ENCODE results near the gene FGF12.

Gene FGF12

GRCh38 chr3:192168202-192168601 is 559.1 kb downstream of the FGF12 start:
- H3K27ac ChIP-seq (ENCODE audit: low read depth, low read length), result no peak overlapping the region
- no peak overlapping the region for H3K4me2 ChIP-seq (ENCODE audit: low read depth, low read length, poor library complexity, severe bottlenecking)
- TF ChIP-seq CTCF (IDR thresholded peaks at IDR 0.05; ENCODE audit: insufficient read depth, low read length, poor library complexity, severe bottlenecking) (no peak), EZH2phosphoT487 (conservative IDR thresholded peaks at IDR 0.05; ENCODE audit: low read length) (no peak)
- H2AFZ ChIP-seq (ENCODE audit: low read depth, low read length, severe bottlenecking), result no peak overlapping the region
- H3K36me3 ChIP-seq (ENCODE audit: low read length), result no peaks in the 10 kb centered on the region
- no peaks in the 10 kb centered on the region for H4K20me1 ChIP-seq (ENCODE audit: low read depth, low read length)
- no peaks in the 10 kb centered on the region for H3F3A ChIP-seq (ENCODE audit: insufficient read depth)
- H3K9ac ChIP-seq (ENCODE audit: low read length), result no peak overlapping the region
- H3K9me2 ChIP-seq (replicated peaks; ENCODE audit: insufficient read depth, low read length), result no peaks in the 10 kb centered on the region
- H3K27me3 ChIP-seq (ENCODE audit: low read length), result no peaks in the 10 kb centered on the region
- no peak overlapping the region for H3K4me3 ChIP-seq (ENCODE audit: insufficient read depth, low read length, poor library complexity, severe bottlenecking)
- H3K9me3 ChIP-seq (ENCODE audit: insufficient read depth, low read length), result no peaks in the 10 kb centered on the region
- H3K79me2 ChIP-seq (ENCODE audit: insufficient read depth, low read length), result no peaks in the 10 kb centered on the region

GRCh38 chr3:192165552-192165951 is 561.8 kb downstream of the FGF12 start:
- no peaks in the 10 kb centered on the region for H3K27me3 ChIP-seq (ENCODE audit: low read length)
- no peak overlapping the region for H3K27ac ChIP-seq (ENCODE audit: low read depth, low read length)
- no peak overlapping the region for H2AFZ ChIP-seq (ENCODE audit: low read depth, low read length, severe bottlenecking)
- TF ChIP-seq CTCF (IDR thresholded peaks at IDR 0.05; ENCODE audit: insufficient read depth, low read length, poor library complexity, severe bottlenecking), result no peak
- no peak for TF ChIP-seq EZH2phosphoT487 (conservative IDR thresholded peaks at IDR 0.05; ENCODE audit: low read length)
- no peaks in the 10 kb centered on the region for H3K79me2 ChIP-seq (ENCODE audit: insufficient read depth, low read length)
- H3K36me3 ChIP-seq (ENCODE audit: low read length), result no peaks in the 10 kb centered on the region
- H3K4me2 ChIP-seq (ENCODE audit: low read depth, low read length, poor library complexity, severe bottlenecking), result no peak overlapping the region
- H4K20me1 ChIP-seq (ENCODE audit: low read depth, low read length), result no peaks in the 10 kb centered on the region
- no peaks in the 10 kb centered on the region for H3K9me3 ChIP-seq (ENCODE audit: insufficient read depth, low read length)
- no peaks in the 10 kb centered on the region for H3K9me2 ChIP-seq (replicated peaks; ENCODE audit: insufficient read depth, low read length)
- H3K9ac ChIP-seq (ENCODE audit: low read length), result no peak overlapping the region
- H3K4me3 ChIP-seq (ENCODE audit: insufficient read depth, low read length, poor library complexity, severe bottlenecking), result no peak overlapping the region
- H3F3A ChIP-seq (ENCODE audit: insufficient read depth), result no peaks in the 10 kb centered on the region

GRCh38 chr3:192161661-192162060 is 565.7 kb downstream of the FGF12 start:
- no peak overlapping the region for H3K27ac ChIP-seq (ENCODE audit: low read depth, low read length)
- H3K36me3 ChIP-seq (ENCODE audit: low read length), result no peaks in the 10 kb centered on the region; the same call in 1 of the 2 replicates
- H3K9me2 ChIP-seq (replicated peaks; ENCODE audit: insufficient read depth, low read length), result no peaks in the 10 kb centered on the region
- H3K9me3 ChIP-seq (ENCODE audit: insufficient read depth, low read length), result no peaks in the 10 kb centered on the region
- TF ChIP-seq CTCF (IDR thresholded peaks at IDR 0.05; ENCODE audit: insufficient read depth, low read length, poor library complexity, severe bottlenecking) (no peak), EZH2phosphoT487 (conservative IDR thresholded peaks at IDR 0.05; ENCODE audit: low read length) (no peak)
- no peak overlapping the region for H3K4me2 ChIP-seq (ENCODE audit: low read depth, low read length, poor library complexity, severe bottlenecking)
- H2AFZ ChIP-seq (ENCODE audit: low read depth, low read length, severe bottlenecking), result no peak overlapping the region
- H3F3A ChIP-seq (ENCODE audit: insufficient read depth), result no peaks in the 10 kb centered on the region
- H3K9ac ChIP-seq (ENCODE audit: low read length), result no peak overlapping the region
- no peak overlapping the region for H3K4me3 ChIP-seq (ENCODE audit: insufficient read depth, low read length, poor library complexity, severe bottlenecking)
- no peaks in the 10 kb centered on the region for H4K20me1 ChIP-seq (ENCODE audit: low read depth, low read length)
- no peaks in the 10 kb centered on the region for H3K27me3 ChIP-seq (ENCODE audit: low read length)
- no peaks in the 10 kb centered on the region for H3K79me2 ChIP-seq (ENCODE audit: insufficient read depth, low read length)

All from SU-DHL-6 (cell line).